Osteocyte (in vitro differentiated cells): ENCODE data around the gene GNAO1. TPM values are rescaled to one million over a fixed set of nuclear protein-coding genes. Genes with fewer than 3 reads are reported as not detected.

Source experiments
- DNase-seq: peaks from one replicate; pipeline ENCODE4 v3.0.0; 2021; ENCODE audit warnings: mixed read lengths; ENCODE audit not compliant: unreplicated experiment; ENCODE audit errors: extremely low spot score
- H3K27ac Mint-ChIP-seq: one replicate; pipeline ENCODE4 v1.8.0; 2021; ENCODE audit warnings: mild to moderate bottlenecking, mixed read lengths; ENCODE audit not compliant: unreplicated experiment
- H3K27me3 Mint-ChIP-seq: one replicate; pipeline ENCODE4 v1.8.0; 2021; ENCODE audit warnings: mixed read lengths; ENCODE audit not compliant: unreplicated experiment
- H3K36me3 Mint-ChIP-seq: one replicate; pipeline ENCODE4 v1.8.0; 2021; ENCODE audit warnings: mixed read lengths; ENCODE audit not compliant: unreplicated experiment
- H3K4me1 Mint-ChIP-seq: one replicate; pipeline ENCODE4 v1.8.0; 2021; ENCODE audit warnings: mixed read lengths; ENCODE audit not compliant: unreplicated experiment
- H3K4me3 Mint-ChIP-seq: one replicate; pipeline ENCODE4 v1.8.0; 2021; ENCODE audit warnings: mild to moderate bottlenecking, moderate library complexity, mixed read lengths; ENCODE audit not compliant: unreplicated experiment
- H3K9me3 Mint-ChIP-seq: one replicate; pipeline ENCODE4 v1.8.0; 2021; ENCODE audit warnings: mixed read lengths; ENCODE audit not compliant: unreplicated experiment
- CTCF ChIP-seq: fragments of 200-600 bp; sonication (generic); IDR thresholded peaks from 2 replicates; pipeline ENCODE4 v1.5.0; 2021; ENCODE audit warnings: antibody characterized with exemption, mild to moderate bottlenecking, moderate library complexity
- total RNA-seq: library from RNA; stranded (reverse); gene quantifications from 2 replicates; pipeline ENCODE4 v1.2.1, GENCODE V29; 2021

The GNAO1 gene
- total RNA-seq, 1 donor from 2014 or later: 0.56 TPM

GRCh38 chr16:56289862-56290261, 98.6 kb downstream of the GNAO1 start:
- Mint-ChIP-seq H3K27ac (no peak overlapping the region), H3K4me3 (no peak overlapping the region), H3K36me3 (no peaks in the 10 kb centered on the region), H3K27me3 (peaks cover 14% of the 10 kb centered on the region), H3K4me1 (no peaks in the 10 kb centered on the region), H3K9me3 (no peaks in the 10 kb centered on the region)
- no peak for DNase-seq
- TF ChIP-seq CTCF: no peak

GRCh38 chr16:56294014-56294413, 102.7 kb downstream of the GNAO1 start:
- H3K4me1 Mint-ChIP-seq: no peaks in the 10 kb centered on the region
- H3K27me3 Mint-ChIP-seq: peaks cover 17% of the 10 kb centered on the region
- DNase-seq: no peak
- H3K27ac Mint-ChIP-seq: no peak overlapping the region
- H3K36me3 Mint-ChIP-seq: no peaks in the 10 kb centered on the region
- H3K9me3 Mint-ChIP-seq: no peaks in the 10 kb centered on the region
- no peak for TF ChIP-seq CTCF
- H3K4me3 Mint-ChIP-seq: no peak overlapping the region

- no peak for DNase-seq
- TF ChIP-seq CTCF: no peak
- no peak overlapping the region for H3K4me3 Mint-ChIP-seq
Measured at GRCh38 chr16:56294579-56294978, 103.3 kb downstream of the GNAO1 start.

GRCh38 chr16:56295059-56295665, 103.9 kb downstream of the GNAO1 start:
- no peak for TF ChIP-seq CTCF
- Mint-ChIP-seq H3K27me3 (peaks cover 17% of the 10 kb centered on the region), H3K4me3 (no peak overlapping the region), H3K9me3 (no peaks in the 10 kb centered on the region), H3K27ac (no peak overlapping the region), H3K4me1 (peaks cover 11% of the 10 kb centered on the region), H3K36me3 (no peaks in the 10 kb centered on the region)
- DNase-seq: no peak

More at GRCh38 chr16:56294579-56294978, 103.3 kb downstream of the GNAO1 start:
- Mint-ChIP-seq H3K9me3 (no peaks in the 10 kb centered on the region), H3K4me1 (peaks cover 5% of the 10 kb centered on the region), H3K36me3 (no peaks in the 10 kb centered on the region), H3K27ac (no peak overlapping the region), H3K27me3 (peaks cover 17% of the 10 kb centered on the region)

GRCh38 chr16:56295739-56296527, 104.6 kb downstream of the GNAO1 start:
- H3K4me3 Mint-ChIP-seq: no peak overlapping the region
- no peak overlapping the region for H3K27ac Mint-ChIP-seq
- no peaks in the 10 kb centered on the region for H3K9me3 Mint-ChIP-seq
- no peak for TF ChIP-seq CTCF
- H3K27me3 Mint-ChIP-seq: peaks cover 14% of the 10 kb centered on the region
- DNase-seq: no peak
- H3K36me3 Mint-ChIP-seq: no peaks in the 10 kb centered on the region
- H3K4me1 Mint-ChIP-seq: peaks cover 16% of the 10 kb centered on the region
